Subcutaneous abdominal adipose tissue (tissue), 5 donors: Measurements from ENCODE around the gene TOMM34.

Experiments used
- H3K27ac ChIP-seq: one replicate; pipeline ENCODE4 v1.7.0; 2013; ENCODE audit warnings: low read depth, mild to moderate bottlenecking, inconsistent platforms, low read length, moderate library complexity
- H3K27me3 ChIP-seq, 5 donors: one replicate each; pipeline ENCODE4 v1.7.0; 2013; ENCODE audit warnings: low read length in 5 of 5, inconsistent platforms in 1 of 5; ENCODE audit not compliant: control insufficient read depth in 5 of 5, insufficient read depth in 4 of 5
- H3K36me3 ChIP-seq, 5 donors: one replicate each; pipeline ENCODE4 v1.7.0; 2013; ENCODE audit warnings: low read length in 5 of 5; ENCODE audit not compliant: control insufficient read depth in 5 of 5, insufficient read depth in 5 of 5
- H3K4me1 ChIP-seq, 5 donors: one replicate each; pipeline ENCODE4 v1.7.0; 2013; ENCODE audit warnings: low read length in 5 of 5, mild to moderate bottlenecking in 3 of 5, moderate library complexity in 1 of 5; ENCODE audit not compliant: control insufficient read depth in 5 of 5, insufficient read depth in 5 of 5
- H3K4me3 ChIP-seq, 5 donors: one replicate each; pipeline ENCODE4 v1.7.0; 2013; ENCODE audit warnings: low read length in 5 of 5, low read depth in 1 of 5
- H3K9ac ChIP-seq, 5 donors: one replicate each; pipeline ENCODE4 v1.7.0; 2013; ENCODE audit warnings: low read length in 5 of 5, mild to moderate bottlenecking in 4 of 5, moderate library complexity in 3 of 5
- H3K9me3 ChIP-seq, 5 donors: one replicate each; pipeline ENCODE4 v1.7.0; 2013; ENCODE audit warnings: low read length in 5 of 5; ENCODE audit not compliant: control insufficient read depth in 5 of 5
- donor health status: healthy.
- donor health status: healthy.
- donor health status: healthy.
- donor health status: healthy.
- donor health status: healthy.

Gene TOMM34

DNA sequence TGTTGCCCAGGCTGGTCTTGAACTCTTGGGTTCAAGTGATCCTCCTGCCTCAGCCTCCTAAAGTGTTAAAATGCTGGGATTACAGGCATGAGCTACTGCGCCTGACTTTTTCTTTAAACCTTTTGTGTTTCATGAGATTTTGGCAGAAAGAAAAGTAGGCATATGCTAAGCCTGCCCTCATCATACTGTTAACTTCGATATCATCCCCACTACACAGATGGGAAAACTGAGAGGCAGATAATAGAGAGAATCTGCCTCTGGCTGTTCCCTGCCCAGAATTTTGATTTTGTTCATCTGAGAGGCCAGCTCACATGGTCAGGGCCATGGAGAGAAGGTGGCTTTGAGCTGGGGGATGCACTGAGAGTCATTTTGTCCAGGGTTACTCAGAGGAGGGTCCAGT is 42.8 kb downstream of the TOMM34 start:
- Histone ChIP-seq H3K36me3 (peaks cover 0 to 10% (median 0%) of the 10 kb centered on the region in 5 donors), H3K4me1 (no peaks in the 10 kb centered on the region), H3K9ac (no peak overlapping the region), H3K9me3 (no peaks in the 10 kb centered on the region), H3K27me3 (no peaks in the 10 kb centered on the region), H3K4me3 (no peak overlapping the region), H3K27ac (no peak overlapping the region)

DNA sequence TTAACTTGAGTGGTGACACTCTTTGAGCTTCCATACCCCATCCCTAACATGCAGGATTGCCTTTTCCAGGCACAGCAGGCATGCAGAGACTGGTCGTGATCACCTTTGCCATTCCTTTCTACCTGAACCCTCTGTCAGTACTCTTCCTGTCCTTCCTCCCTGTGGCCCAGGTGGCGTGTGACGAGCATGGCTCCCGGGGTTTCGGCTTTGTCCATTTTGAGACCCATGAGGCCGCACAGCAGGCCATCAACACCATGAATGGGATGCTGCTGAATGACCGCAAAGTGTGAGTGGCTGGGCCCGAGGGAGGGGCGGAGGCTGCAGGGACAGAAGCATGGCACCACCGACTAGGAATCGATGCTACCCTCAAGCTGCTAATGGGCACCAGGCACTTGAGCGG is 43.6 kb downstream of the TOMM34 start:
- H3K36me3 ChIP-seq = peaks cover 0 to 10% (median 0%) of the 10 kb centered on the region in 5 donors
- no peaks in the 10 kb centered on the region for H3K9me3 ChIP-seq
- no peaks in the 10 kb centered on the region for H3K27me3 ChIP-seq
- no peak overlapping the region for H3K27ac ChIP-seq
- H3K4me1 ChIP-seq = no peaks in the 10 kb centered on the region
- H3K9ac ChIP-seq = no peak overlapping the region
- H3K4me3 ChIP-seq = no peak overlapping the region

DNA sequence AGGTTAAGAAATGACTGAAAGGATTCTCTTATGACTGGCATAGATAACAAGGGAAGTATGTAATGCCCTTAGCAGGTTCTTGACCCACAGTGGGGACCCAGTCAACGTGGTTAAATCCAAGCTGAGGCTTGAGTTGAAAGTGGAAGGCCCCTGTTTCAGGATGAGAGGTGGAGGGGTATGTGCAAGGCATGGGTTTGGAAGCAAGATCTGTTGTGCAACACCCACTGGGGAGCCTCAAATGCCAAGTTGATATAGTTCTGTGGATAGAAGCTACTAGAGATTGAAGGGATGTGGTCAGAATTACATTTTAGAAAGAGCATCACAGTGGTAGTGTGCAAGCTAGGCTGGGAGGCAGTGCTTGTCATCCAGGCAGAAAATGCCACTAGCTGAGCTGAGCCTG is 45.3 kb downstream of the TOMM34 start:
- Histone ChIP-seq H3K36me3 (peaks cover 0 to 10% (median 0%) of the 10 kb centered on the region in 5 donors), H3K4me1 (peaks cover 0 to 9% (median 9%) of the 10 kb centered on the region in 5 donors), H3K27me3 (no peaks in the 10 kb centered on the region), H3K27ac (no peak overlapping the region), H3K4me3 (no peak overlapping the region), H3K9me3 (no peaks in the 10 kb centered on the region), H3K9ac (no peak overlapping the region)

DNA sequence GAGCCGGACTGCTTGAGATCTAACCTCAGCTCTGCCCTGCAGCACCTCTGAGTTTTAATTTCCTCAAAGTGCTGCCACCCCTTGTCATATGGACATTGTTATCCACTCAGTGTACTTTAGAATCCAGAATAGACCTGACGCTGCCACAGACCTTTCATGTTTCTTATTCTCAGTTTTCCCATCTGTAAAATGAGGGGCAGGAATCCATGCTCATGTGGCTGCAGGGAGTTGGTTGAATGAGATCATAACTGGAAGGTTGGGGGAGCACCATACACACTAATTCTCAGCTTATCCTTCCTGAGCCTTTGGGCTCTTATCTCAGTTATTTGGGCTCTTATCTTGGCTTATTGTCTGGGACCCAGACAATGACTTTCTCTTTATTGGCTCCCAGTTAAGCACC is 48.0 kb downstream of the TOMM34 start:
- Histone ChIP-seq H3K9me3 (no peaks in the 10 kb centered on the region), H3K36me3 (peaks cover 6 to 25% (median 13%) of the 10 kb centered on the region in 5 donors), H3K27ac (no peak overlapping the region), H3K4me3 (no peak overlapping the region), H3K9ac (no peak overlapping the region), H3K27me3 (no peaks in the 10 kb centered on the region), H3K4me1 (peaks cover 0 to 18% (median 17%) of the 10 kb centered on the region in 5 donors)

DNA sequence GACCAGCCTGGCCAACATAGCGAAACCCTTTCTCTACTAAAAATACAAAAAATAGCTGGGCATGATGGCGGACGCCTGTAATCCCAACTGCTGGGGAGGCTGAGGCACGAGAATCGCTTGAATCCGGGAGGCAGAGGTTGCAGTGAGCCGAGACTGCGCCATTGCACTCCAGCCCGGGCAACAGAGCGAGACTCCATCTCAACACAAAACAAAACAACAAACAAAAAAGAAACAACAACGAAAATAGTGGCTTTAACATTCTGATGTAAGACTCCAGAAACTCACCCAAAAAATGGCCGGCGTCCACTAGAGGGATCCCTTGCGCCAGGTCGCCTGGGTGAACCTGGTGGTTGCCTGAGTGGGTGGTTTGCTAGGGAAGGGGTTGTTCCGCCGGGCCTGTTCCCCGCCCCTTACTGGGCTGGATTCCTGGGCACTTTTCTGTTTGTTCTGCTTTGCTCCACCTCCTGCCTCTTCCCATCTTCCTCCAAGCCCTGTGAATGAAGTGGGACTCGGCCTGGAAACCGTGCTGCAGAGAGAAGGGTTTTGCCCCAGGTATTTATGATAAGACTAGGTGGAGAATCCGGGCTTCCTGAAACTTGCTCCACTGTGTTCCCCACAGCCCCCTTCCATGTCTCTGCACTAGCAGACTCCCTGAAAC is 48.8 kb downstream of the TOMM34 start:
- Histone ChIP-seq H3K27me3 (no peaks in the 10 kb centered on the region), H3K9ac (no peak overlapping the region), H3K9me3 (no peaks in the 10 kb centered on the region), H3K4me1 (peaks cover 0 to 26% (median 24%) of the 10 kb centered on the region in 5 donors), H3K36me3 (peaks cover 13 to 24% (median 21%) of the 10 kb centered on the region in 5 donors), H3K4me3 (no peak overlapping the region), H3K27ac (no peak overlapping the region)

DNA sequence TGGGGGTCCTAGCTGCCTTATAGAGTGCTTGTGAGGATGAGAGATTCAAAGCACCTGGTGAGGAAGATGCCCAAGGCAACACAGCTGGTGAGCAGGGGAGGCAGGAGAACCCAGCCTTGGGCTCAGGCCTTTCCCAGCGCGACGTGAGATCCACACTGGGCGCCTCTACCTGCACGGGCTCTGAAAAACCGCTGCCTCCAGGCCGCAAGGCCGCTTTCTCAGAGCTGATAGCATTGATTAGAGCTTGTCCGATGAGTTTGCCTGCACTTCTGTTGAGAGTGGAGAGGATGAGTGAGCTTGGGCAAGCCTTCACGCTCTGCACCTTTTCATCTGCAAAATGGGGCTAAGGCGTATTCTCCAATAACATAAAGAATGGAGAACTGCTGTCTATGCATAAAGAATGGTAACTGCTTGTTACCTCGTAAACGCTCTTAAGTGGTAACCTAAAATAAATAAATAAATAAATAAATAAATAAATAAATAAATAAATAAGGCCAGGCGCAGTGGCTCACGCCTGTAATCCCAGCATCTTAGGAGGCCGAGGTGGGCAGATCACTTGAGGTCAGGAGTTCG is 49.4 kb downstream of the TOMM34 start:
- Histone ChIP-seq H3K4me3 (peak overlapping the region in 4 of 5 donors; percentile 61 to 77 (median 66)), H3K9me3 (no peaks in the 10 kb centered on the region), H3K36me3 (peaks cover 19 to 30% (median 28%) of the 10 kb centered on the region in 5 donors), H3K4me1 (peaks cover 0 to 28% (median 24%) of the 10 kb centered on the region in 5 donors), H3K9ac (peak overlapping the region in 1 of 5 donors; percentile 62), H3K27me3 (no peaks in the 10 kb centered on the region), H3K27ac (no peak overlapping the region)

DNA sequence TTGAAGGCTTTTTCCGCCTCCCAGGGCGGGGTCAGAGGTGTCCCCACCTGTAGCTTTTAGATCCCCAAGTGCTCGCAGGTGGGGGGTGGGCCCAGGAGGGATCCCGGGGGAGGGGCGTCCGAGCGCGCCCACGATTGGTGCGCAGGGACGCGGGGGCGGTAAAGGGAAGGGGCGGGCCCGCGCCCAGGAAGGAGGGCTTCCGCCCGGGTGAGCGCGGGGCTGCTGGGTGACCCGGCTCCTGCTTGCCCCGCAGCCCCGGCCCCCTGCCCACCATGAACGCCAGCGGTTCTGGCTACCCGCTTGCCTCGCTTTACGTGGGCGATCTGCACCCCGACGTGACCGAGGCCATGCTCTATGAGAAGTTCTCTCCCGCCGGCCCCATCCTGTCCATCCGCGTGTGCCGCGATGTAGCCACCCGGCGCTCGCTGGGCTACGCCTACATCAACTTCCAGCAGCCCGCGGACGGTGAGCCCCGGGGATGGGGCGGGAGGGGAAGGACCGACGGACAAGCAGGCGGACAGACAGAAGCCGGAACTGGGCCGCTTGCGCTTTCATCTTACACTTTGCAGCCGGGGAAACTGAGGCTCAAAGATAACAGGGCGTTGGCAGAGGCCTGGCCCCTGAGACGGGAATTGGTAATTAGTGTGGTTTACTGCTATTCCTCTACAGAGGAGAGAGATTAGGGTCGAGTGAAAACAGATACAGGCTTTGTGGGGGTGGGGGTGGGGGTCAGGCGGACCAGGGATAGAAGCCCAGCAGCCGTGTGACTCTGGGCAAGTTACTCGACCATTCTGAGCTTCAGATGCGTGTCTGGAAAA is 50.1 kb downstream of the TOMM34 start, which contains the start of gene PABPC1L:
PABPC1L (plus strand) TSS at position 189 of the 818 bp plus-strand sequence; CDS start at position 273, 84 bp downstream.
- H3K4me3 ChIP-seq = peak within 1 kb of the TSS; percentile 48 to 77 (median 64)
- no peaks in the 10 kb centered on the region for H3K9me3 ChIP-seq
- no peak within 1 kb of the TSS for H3K27ac ChIP-seq
- peaks cover 0 to 28% (median 24%) of the 10 kb centered on the region in 5 donors for H3K4me1 ChIP-seq
- peak within 1 kb of the TSS in 3 of 5 donors; percentile 39 to 62 (median 39) for H3K9ac ChIP-seq
- peaks cover 26 to 37% (median 32%) of the 10 kb centered on the region in 5 donors for H3K36me3 ChIP-seq
- H3K27me3 ChIP-seq = no peaks in the 10 kb centered on the region

DNA sequence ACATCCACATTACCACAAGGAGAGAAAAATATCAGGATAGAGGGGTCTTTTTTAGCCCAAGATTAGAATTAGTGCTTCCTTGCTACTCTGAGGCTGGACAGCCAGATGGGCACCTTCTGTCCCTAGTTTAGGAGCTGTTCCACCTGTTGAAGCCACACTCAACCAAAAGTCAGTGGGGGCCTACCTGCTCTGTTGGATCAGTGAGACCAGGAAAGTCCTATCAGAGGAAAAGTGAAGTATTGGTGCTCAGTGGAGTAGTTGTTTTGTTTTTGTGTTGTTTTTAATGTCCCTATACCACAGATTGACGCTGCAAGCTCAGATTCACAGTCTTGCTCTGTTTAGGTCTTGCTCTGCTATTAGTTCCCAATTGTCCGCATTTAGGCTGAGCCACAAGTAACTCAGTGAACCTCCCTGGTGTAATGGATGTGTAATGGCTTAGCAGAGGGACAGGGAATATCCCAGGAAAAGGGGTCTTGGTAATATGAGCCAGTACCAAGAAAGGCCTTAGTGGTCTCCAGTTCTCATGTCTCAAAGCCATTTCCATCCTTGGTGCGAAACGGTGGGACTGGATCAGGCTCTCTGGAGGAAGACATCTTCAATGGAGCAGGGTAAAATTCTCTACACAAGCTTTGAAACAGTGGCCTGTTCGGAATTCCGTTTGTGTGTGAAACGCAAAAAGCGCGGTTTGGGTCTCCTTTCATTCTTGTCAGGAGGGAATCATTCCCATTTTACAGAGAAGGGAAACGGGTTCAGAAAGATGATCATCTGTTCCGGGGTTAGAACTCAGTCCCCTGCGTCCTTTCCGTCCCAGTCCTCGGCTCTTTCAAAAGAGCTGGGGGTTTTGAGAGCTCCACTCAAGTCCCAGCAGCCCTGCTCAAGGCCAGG is 51.0 kb downstream of the TOMM34 start:
- Histone ChIP-seq H3K9me3 (no peaks in the 10 kb centered on the region), H3K27ac (no peak overlapping the region), H3K4me3 (peak overlapping the region; percentile 48 to 77 (median 64)), H3K9ac (peak overlapping the region in 3 of 5 donors; percentile 16 to 59 (median 39)), H3K27me3 (no peaks in the 10 kb centered on the region), H3K36me3 (peaks cover 34 to 45% (median 41%) of the 10 kb centered on the region in 5 donors), H3K4me1 (peaks cover 0 to 28% (median 24%) of the 10 kb centered on the region in 5 donors)

DNA sequence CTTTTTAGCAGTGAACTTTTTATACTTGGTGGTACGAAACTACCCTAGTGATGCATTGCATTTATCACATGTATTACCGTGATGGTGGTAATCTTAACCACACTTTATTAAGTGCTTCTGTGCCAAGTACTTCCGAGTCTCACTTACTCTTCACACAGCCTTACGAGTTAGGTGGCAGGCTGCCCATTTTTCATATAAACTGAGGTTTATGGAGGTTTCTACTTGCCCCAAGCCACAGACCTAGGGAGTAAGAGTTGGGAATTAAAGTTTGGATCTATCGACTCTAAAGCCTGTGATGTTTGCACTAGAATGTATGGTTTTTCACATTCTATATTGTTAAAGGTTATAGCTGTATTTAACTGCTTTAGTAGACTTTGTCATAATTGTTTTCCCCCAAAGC is 55.8 kb downstream of the TOMM34 start:
- Histone ChIP-seq H3K9me3 (no peaks in the 10 kb centered on the region), H3K36me3 (peaks cover 58 to 75% (median 66%) of the 10 kb centered on the region in 5 donors), H3K4me3 (no peak overlapping the region), H3K9ac (no peak overlapping the region), H3K27me3 (no peaks in the 10 kb centered on the region), H3K27ac (no peak overlapping the region), H3K4me1 (peaks cover 0 to 27% (median 18%) of the 10 kb centered on the region in 5 donors)
